NCI-H1417 treated with DMSO at 0.1 percent for 48 hours (cell line): ENCODE results near the gene IFI27.

Experiments used
- DNase-seq: peaks from one replicate; lab custom pipeline; 2025; lab: John Stamatoyannopoulos, UW

IFI27 gene

DNA sequence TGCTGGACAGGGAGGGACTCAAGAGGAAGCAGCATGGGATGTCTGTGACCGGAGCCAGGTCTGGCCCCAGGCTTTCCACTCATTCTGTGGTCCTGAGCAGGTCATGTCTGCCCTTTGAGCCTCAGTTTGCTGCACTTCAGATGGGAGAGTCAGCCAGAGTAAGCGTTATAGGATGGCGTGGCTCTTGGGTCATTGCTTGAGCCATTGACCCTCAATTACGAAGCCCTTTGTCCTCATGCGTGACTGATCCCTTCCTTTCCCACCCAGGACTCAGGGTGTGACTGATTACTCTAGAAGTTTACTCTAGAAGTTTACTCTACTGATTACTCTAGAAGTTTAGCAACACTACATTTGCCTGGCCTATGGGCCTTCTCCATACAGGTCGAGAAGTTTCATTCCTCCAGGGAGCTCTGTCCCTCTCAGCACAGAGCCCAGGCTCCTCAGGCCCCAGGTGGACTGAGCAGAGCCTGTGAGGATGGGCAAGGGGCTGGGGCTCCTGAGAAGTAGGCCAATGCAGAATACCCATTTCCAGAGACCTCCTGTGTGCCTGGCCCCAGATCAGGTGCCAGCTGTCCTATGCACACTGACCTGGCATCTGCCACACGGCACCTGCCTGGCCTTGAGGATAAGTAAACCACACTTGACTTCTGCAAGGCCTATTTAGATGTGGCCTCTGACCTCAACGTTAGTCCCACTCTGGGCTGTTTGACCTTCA, 7.6 kb upstream of the IFI27 start:
- DNase-seq: no peak

DNA sequence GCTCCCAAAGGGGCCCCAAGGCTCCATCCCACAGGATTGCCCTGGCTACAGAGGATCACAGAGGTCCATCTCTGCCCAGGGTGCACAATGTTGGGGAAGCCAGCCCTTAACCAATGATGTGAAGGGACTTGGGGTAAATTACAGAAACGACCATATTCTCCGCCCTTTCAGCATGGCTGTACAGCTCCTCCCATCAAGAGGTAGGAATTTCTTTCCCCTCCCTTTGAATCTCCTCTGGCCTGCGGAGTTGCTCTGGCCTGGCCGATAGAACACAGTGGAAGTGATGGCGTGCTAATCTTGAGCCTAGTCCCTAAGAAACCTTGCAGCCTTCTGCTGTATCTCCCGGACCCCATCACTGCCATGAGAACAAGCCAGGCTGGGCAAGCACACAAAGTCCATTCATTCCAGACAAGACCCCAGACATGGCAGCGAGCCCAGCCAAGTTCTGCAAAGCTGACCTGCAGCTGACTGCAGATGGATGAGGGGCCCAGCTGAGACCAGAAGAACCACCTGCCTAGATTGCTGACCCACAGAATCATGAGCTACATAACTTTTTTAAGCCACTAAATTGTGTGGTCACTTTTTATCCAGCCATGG, 6.9 kb upstream of the IFI27 start:
- no peak for DNase-seq

DNA sequence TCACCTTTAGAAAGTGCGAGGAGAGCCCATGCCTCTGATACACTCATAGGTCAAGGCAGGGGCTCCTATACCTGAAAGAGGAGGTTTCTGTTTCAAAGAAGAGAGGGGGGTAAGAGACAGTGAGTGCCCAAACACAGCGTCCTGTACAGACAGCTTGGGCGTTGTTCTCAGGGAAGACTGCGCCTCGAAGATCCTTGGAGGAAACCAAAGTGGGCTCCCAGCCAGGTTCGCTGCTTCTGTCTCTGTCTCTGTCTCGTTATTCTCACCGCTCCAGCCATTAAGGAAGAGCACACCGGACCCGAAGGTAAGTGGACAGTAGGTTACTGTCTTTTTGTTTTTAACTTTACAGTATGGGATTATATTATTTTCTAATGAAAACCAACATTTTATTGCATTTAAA, 5.8 kb upstream of the IFI27 start:
- no peak for DNase-seq

DNA sequence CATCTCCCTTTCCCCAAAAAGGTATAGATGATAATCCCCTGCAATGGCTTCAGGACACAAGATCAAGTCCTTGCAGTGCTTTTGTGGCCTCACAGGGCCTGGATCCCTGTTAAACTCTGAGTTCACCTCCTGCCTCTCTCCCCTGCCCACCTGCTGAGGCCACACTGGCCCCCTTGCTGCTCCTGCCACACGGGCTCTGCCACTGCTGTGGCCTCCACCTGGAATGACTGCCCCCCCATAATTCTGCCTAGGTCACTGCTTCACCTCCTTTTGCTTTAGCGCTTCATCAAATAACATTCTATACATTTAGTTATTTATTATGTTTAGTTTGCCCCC, 653 bp upstream of the IFI27 start:
- no peak for DNase-seq

DNA sequence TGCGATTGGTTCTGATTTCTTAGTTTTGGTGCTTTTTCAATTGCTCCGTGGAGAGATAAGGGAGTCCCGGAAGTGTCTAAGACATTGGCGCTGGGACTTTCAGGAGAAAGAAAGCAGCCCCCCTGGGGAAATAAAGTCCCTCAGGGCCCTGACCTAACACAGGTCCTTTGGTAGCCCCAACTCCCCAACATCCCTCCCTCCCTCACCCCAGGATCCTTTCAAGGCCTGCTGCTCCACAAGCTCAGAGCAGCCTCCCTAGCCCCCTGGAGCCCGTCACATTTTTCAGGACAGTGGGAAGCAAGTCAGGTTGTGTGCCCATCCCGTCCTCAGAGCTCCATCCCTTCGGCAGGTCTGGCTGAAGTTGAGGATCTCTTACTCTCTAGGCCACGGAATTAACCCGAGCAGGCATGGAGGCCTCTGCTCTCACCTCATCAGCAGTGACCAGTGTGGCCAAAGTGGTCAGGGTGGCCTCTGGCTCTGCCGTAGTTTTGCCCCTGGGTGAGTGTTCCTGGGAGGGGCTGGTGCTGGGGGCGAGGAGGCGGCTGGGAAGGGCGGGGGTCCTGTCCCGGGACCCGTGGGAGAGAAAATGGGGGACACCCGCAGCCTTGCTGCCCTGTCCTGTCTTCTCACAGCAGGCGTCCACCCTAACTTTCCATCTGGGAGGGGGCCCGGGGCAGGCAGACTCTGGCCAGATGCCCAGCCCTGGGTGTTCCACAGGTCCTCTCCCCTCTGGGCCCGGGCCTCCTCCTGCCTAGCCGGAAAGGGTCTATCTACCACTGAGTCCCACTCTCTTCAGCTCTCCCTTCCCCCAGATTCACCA, 950 bp downstream of the IFI27 start:
- DNase-seq: no peak

DNA sequence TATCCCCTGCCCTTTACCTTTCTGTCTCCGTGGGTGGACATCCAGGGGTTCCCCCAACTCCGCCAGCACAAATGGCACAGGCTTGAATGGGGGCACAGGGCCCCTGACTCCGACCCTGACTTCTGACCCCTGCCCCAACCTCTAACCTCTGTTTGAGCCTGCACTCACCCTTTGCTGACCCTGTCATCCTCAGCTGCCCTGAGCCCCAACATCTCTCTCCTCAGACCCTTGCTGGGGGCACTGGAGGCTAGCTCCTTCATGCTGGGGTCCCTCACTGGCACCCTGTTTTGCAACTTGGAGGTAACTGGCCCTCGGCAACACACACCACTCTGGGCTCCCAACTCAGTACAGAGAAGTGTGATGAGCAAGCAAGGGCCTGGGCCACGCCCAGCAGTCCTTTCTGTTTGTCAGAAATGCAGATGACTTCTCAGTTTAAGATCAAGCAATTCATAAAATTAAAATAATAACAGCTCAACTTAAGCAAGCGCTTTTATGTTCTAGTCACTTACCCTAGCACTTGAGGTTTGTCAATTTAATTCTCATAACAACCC, 2.1 kb downstream of the IFI27 start:
- DNase-seq: no peak

DNA sequence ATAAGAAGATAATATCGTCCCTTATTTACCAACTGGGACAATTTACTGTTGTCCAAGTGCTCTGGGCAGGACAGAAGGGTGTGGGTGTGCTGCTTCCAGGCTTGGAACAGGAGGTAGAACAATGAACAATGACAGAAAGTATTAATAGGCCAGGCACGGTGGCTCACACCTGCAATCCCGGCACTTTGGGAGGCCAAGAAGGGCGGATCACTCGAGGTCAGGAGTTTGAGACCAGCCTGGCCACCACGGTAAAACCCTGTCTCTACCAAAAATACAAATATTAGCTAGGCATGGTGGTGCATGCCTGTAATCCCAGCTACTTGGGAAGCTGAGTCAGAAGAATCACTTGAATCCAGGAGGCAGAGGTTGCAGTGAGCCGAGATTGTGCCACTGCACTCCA, 2.5 kb downstream of the IFI27 start:
- DNase-seq: no peak

DNA sequence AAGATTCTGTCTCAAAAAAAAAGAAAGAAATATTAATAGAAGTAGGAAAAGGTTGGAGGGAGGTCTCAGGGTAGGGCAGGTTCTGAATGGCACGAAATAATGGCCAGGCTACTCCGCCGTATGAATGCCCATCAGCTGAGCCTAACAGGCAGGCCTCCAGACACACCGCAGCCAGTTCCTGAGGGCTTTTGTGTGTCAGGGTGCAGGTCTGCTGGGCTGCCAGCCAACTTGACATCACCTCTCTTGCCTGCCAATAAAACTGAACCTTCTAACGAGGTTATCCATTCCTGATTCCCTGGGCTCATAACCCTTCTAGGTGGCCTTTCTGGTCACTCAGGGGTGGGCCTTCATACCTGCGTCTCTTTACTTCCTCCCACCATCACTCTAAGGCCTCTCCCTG, 3.0 kb downstream of the IFI27 start:
- DNase-seq: no peak

DNA sequence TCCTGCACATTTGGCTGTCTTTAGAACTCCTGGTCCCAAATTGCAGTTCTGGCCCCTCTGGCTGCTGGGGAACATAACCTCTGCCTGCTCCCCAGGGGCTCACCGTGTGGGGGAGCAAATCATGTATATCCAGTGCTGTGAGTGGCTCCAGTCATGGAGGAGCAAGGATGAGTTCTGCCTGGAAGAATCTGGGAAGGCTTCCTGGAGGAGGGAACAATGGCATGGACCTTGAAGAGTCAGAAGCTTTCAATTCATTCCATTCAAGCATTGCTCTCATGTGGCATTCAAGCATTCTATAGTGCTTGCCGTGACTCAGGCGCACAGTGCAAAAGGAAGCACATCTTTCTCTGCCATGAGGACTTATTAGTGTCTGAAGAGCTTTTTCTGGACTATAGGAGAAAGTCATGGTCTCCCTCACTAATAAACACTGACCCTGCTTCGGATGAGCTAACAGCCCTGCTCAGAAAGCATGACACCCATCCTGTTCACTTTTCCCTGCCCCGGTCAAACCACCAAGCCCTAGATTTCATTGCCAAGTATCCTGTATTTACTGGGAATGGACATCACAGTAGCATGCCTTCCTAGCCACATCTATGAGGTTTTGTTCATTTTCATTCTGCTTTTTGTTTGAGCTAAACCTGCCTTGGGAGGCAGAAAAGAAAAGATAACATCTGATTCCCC, 3.5 kb downstream of the IFI27 start:
- DNase-seq: no peak

DNA sequence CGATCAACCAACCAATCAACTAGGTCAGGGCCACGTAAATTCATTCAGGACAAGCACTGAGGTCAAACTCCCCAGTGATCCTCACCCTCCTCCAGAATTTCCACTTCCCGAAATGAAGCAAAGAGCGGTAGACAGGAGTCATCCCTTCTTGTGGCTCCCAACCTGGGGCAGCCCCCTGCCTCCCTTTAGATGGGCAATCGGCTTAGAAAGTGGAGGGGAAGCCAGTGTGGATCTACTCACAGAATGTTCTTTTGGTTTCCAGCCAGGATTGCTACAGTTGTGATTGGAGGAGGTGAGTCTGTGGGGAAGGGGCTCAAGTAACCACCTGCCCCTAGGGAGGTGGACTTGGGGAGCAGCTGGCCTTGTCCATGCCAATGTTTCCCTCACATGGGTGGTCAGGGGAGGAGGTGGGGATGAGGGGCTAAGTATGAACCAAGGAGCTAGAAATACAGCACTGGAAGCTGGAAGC, 4.1 kb downstream of the IFI27 start:
- DNase-seq: no peak

DNA sequence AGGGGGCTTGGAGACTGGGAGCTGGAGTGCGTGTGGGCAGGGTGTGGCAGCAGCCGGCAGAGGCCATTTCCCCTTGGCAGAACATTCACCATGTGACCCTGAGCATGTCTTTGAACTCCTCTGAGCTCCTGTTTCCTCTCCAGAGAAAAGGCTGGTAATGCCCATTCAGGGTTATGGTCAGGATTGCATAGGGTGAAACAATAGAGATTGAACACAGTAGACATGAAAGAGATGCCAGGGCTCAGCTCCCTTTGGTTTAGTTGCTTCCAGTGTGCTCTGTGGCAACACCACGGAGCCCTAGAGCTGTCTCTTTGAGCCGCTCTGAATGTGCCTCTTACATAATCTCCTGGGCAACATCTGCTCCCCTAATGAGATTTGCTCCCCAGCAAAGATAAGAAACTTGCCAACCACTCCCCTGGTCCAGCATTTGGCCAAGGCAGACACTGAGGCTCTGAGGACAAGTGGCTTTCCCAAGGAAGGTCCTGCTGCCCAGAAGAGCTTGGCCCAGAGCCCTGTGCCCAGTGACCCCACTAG, 4.6 kb downstream of the IFI27 start:
- no peak for DNase-seq

DNA sequence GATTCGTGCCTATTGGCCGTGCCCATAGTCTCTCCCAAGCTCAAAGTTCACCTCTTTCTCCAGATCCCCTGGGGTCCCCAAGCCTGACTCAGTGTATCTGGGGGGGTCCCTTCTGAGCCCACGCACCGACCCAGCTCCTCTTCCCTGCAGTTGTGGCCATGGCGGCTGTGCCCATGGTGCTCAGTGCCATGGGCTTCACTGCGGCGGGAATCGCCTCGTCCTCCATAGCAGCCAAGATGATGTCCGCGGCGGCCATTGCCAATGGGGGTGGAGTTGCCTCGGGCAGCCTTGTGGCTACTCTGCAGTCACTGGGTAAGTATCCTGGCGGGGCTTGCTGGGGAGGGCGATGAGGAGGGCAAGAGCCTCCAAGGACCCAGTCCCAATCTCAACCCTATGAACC, 5.1 kb downstream of the IFI27 start:
- DNase-seq: no peak

DNA sequence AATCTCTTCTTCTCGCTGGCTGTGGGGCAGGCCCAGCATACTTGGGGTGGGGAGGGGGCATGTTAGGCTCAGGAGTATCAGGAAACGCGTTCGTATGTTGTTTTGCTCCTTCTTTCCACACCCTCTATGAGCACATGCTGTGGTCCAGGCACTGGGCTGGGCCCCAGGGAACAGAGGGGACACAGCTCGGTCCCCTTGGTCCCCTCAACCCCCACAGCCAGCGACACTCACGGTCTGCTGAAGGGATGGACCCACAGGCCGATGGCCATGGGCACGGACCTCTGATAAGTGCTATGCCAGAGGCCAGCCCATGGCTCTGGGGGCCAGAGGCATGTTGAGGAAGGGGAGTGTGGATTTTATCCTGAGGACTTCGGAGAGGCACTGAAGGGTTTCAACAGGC, 6.2 kb downstream of the IFI27 start:
- no peak for DNase-seq

DNA sequence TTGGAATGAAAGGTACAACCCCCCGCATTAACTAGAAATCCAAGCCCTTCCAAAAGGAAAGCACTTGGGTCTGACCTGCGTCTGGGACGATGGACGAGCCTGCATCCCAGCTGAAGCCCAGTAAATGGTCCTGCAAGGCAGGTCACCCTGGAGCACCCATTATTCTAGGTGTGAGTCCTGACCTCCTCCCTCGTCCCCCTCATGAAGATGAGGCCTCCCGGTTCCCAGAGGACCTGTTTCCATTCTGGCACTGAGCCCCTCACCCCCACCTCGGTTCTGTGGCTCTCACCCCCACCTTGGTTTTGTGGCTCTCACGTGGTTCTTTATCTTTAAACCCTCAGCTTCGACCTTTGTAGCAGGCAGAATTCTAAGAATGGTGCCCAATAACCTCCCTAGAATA, 7.3 kb downstream of the IFI27 start:
- DNase-seq: no peak

DNA sequence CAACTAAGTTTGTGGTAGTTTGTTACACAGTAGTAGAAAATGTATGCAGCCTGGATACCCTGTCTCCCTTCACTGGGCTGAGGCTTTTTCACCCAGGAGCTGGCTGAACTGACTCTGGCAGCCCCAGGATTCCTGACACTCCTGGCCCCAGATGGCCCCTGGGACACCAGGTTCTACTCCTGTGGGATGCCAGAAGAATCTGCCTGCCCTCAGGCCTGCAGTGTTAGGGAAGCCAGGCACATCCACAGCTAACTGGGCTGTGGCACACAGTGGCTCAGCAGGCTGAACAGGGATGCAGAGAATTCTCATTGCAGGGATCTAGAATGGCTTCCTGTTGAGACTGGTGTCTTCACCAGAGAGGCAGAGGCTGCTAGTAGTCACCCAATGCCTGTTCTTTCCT, 8.5 kb downstream of the IFI27 start:
- no peak for DNase-seq

DNA sequence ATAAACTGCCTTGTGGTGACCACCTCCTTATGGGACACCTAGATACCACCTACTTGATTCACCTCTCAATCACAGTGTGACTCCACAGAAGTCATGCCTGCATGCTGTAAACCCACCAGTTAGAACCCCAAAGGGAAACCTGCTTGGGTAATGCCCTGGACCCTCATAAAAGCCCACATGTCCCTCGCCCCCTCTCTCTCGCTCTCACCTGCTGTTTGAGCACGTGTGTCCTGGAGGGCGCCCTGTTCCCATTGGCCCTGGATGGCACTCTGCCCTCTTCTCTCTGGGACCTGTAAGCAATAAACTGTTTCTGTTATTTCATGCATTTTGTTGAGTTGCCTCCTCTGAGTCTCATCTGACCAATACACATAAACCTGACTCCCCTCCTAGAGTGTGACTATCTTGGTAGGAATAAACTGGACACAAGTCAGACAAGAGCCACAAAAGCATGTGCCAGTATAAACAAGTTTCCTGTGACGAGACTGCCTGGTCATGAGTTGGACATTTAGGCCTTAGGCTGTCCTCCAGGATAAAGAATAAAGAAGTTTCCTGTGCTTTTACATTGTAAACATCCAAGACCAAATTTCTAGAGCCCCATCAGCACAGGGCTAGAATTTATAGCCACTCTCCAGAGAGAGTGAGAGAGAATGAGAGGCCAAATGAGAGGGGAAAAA, 10.3 kb downstream of the IFI27 start:
- DNase-seq: no peak

DNA sequence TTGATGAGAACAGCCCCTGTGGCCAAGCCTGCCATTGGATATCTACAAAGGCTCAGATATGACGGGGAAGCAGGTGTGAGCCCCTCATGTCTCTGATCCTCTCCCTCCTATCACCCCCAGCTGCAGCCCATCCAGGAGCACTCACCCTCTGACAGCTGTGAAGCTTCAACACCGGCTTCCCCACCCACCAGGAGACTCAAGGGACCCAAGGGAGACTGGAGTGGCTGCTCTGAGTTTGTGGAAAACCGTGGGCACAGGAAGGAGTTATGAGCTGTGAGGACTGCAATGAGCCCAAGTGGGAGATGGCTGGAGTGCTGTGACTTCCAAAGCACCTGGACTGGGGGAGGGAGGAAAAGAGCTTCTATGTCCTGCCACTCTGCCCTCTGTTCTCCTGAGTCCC, 10.9 kb downstream of the IFI27 start:
- no peak for DNase-seq

DNA sequence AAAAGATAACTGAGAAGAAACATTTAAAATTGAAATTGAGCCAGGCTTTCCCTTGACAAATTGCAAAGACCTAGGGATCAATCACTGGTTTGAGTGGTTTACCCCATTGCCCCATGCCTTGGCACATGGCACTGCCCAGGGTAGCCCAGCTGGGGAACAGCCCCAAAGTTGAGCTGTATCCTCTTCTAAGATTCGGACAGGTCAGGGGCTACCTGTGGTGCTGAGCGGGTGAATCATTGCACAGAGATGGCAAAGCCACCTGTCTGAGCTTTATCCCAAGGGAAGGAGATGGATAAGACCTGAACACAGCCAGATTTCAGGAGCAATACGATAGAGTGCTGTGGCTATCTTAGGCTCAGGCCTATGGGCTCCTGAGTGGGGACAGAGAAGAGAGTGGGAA, 11.9 kb downstream of the IFI27 start:
- no peak for DNase-seq

DNA sequence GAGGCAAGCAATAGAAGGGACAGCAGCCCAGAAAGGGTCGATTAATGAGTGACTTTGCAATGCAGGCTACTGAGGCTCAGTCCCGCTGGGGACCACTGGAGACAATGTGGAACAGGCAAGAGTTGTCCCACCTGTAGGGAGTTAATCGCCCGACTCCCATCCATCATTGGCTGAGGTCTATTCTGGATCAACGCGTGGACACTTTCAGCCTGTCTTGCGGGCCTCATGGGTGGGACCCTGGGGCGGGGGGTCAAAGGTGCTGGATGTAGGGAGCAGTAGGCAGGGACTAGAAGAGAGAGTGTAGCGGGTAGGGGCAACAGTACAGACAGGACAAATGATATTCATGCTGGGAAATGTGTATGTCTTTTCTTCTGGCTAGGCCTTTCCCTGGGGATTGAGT, 12.8 kb downstream of the IFI27 start:
- no peak for DNase-seq

DNA sequence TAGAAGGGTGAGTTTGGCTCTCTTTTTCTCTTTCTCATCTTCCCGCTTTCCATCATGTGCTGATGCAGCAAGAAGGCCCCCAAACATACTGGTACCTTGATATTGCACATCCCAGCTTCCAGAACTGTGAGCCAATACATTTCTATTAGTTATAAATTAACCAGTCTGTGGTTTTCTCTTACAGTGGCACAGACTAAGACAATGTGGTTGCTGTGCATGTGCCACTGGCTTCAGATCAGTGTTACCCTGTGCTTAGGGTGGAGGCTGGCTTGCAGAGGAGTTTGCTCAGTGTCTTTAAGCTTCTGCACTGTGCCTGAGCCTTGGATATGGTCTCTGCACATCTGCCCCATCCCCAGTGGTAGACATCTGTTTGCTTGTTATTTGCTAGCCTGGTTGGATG, 13.3 kb downstream of the IFI27 start:
- DNase-seq: no peak

DNA sequence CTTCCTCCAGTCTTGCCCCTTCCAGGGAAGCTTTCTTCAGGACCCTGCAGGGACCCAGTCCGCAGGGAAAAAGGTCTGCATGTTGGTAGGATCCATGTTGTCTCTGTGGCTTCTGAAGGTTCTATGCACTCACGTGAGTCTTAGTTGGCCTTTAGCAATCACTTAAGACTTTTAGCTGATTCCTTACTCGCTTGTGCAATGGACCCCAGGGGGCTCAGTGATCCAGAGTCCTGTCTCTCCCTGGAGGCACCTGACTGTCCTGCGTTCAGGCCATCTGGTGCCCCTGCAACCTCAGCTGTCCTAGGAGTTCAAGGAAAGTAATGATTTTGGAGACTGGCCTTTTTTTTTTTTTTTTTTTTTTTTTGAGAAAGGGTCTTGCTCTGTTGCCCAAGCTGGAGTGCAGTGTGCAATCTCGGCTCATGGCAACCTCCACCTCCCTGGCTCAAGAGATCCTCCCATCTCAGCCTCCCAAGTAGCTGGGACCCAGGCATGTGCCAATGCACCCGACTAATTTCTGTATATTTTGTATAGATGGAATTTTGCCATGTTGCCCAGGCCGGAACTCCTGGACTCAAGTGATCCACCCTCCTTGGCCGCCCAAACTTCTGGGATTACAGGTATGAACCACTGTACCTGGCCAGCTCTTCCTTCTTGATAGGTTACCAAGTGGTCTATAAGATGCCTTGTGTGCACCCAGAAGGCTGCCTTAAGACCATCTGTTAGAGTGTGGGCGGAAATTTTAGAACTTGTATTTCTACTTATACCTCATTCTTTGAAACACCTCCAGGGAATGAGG, 14.2 kb downstream of the IFI27 start:
- no peak for DNase-seq
